CD4-positive, alpha-beta T cell (primary cell): ENCODE measurements around the gene SLC30A2. TPM values are rescaled to one million over a fixed set of nuclear protein-coding genes. Genes with fewer than 3 reads are reported as not detected.

Experiments used
- ATAC-seq: fragments of 200-7000 bp; cut with Tn5 transposase; one replicate; pipeline ENCODE4 v1.10.0; 2022; ENCODE audit warnings: mild to moderate bottlenecking; ENCODE audit not compliant: poor library complexity
- CTCF ChIA-PET: fragments of 350-600 bp; sonication (Branson Sonifier 250); formaldehyde crosslinking; loops from one replicate; lab custom pipeline; 2021; ENCODE audit warnings: antibody characterized with exemption, inconsistent platforms; lab: Charles Lee
- POLR2A ChIA-PET: fragments of 350-600 bp; sonication (Branson Sonifier 250); formaldehyde crosslinking; loops from one replicate; lab custom pipeline; 2021; ENCODE audit warnings: antibody characterized with exemption, inconsistent platforms; lab: Charles Lee
- DNase-seq, 14 experiments: peaks; one replicate each; pipeline ENCODE4 v3.0.0-alpha.2; 2013 to 2020; ENCODE audit warnings: mixed read lengths in 2 of 14
- H3K27ac ChIP-seq, 2 donors: one replicate each; pipeline versions ENCODE4 v1.5.1 to v1.7.0; 2013; ENCODE audit warnings: low read length in 2 of 2, low read depth in 1 of 2, mild to moderate bottlenecking in 1 of 2
- H3K27me3 ChIP-seq, 2 experiments: 1 replicate in 1 of 2; 2 replicates in 1 of 2; pipeline versions ENCODE4 v1.6.1 to v1.7.0; 2013; ENCODE audit warnings: low read length in 2 of 2, control low read depth in 1 of 2, mild to moderate bottlenecking in 1 of 2, moderate library complexity in 1 of 2; ENCODE audit not compliant: insufficient read depth in 2 of 2, control insufficient read depth in 1 of 2
- H3K36me3 ChIP-seq: one replicate; pipeline ENCODE4 v1.6.1; 2013; ENCODE audit warnings: low read length, control low read depth; ENCODE audit not compliant: insufficient read depth
- H3K4me1 ChIP-seq: one replicate; pipeline ENCODE4 v1.6.1; 2013; ENCODE audit warnings: low read length, control low read depth; ENCODE audit not compliant: insufficient read depth
- H3K4me3 ChIP-seq: one replicate; pipeline ENCODE4 v1.5.1; 2013; ENCODE audit warnings: mild to moderate bottlenecking, low read length, moderate library complexity
- H3K9me3 ChIP-seq, 2 experiments: 1 replicate in 1 of 2; 2 replicates in 1 of 2; pipeline versions ENCODE4 v1.6.1 to v1.7.0; 2013; ENCODE audit warnings: low read length in 2 of 2, mild to moderate bottlenecking in 2 of 2, control low read depth in 1 of 2, moderate library complexity in 1 of 2; ENCODE audit not compliant: control insufficient read depth in 1 of 2, insufficient read depth in 1 of 2
- H3K27ac Mint-ChIP-seq: one replicate; pipeline ENCODE4 v1.8.0; 2020; ENCODE audit warnings: mixed read lengths
- H3K27me3 Mint-ChIP-seq: one replicate; pipeline ENCODE4 v1.8.0; 2021; ENCODE audit warnings: mixed read lengths
- H3K36me3 Mint-ChIP-seq: one replicate; pipeline ENCODE4 v1.8.0; 2021; ENCODE audit warnings: low read depth, mixed read lengths
- H3K4me1 Mint-ChIP-seq: one replicate; pipeline ENCODE4 v1.8.0; 2021; ENCODE audit warnings: low read depth, mixed read lengths
- H3K4me3 Mint-ChIP-seq: one replicate; pipeline ENCODE4 v1.8.0; 2020; ENCODE audit warnings: mild to moderate bottlenecking, mixed read lengths
- H3K9me3 Mint-ChIP-seq: one replicate; pipeline ENCODE4 v1.8.0; 2020; ENCODE audit warnings: mixed read lengths
- intact Hi-C, 2 experiments: fragments of 100-400 bp; cut with DNase I in 1 of 2; cut with micrococcal nuclease in 1 of 2; formaldehyde crosslinking; loops; one replicate each; pipeline versions ENCODE4 v1.15.1 to v1.9.0; 2023 to 2025; cut with DNase I, micrococcal nuclease
- total RNA-seq, 174 experiments: library from RNA in 2 of 174; stranded (reverse) in 2 of 174; gene quantifications; one replicate each; pipeline ENCODE4 v1.2.3 and lab custom pipeline; 2021 to 2026
- TF ChIP-seq, protein P1 (sequence below): fragments of 200-600 bp; IDR thresholded peaks from one replicate; pipeline ENCODE4 v1.8.0; 2022; ENCODE audit warnings: antibody characterized with exemption, mild to moderate bottlenecking

The SLC30A2 gene
- total RNA-seq, 2 experiments from 2014 or later = not detected

DNA sequence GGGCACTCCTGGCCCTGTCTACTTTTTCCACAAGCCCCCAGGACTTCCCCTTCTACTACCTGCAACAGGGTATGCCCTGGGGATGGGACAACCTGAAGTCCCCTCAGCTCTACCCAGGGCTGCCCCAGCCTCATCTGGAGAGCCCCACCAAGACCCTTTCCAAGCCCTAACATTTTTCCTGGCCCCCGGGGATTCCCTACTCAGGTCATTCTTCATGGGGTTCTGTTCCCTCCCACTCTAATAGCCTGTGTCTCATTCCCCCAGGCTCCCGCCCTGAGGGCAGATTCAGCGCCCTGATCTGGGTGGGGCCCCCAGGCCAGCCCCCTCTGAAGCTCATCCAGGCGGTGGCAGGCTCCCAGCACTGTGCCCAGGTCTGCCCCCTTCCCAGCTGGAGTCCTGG lies 14.7 kb downstream of the SLC30A2 start:
- POLR2A ChIA-PET = no interaction called here
- H3K4me1 Mint-ChIP-seq = peaks cover 17% of the 10 kb centered on the region
- ATAC-seq = no peak

DNA sequence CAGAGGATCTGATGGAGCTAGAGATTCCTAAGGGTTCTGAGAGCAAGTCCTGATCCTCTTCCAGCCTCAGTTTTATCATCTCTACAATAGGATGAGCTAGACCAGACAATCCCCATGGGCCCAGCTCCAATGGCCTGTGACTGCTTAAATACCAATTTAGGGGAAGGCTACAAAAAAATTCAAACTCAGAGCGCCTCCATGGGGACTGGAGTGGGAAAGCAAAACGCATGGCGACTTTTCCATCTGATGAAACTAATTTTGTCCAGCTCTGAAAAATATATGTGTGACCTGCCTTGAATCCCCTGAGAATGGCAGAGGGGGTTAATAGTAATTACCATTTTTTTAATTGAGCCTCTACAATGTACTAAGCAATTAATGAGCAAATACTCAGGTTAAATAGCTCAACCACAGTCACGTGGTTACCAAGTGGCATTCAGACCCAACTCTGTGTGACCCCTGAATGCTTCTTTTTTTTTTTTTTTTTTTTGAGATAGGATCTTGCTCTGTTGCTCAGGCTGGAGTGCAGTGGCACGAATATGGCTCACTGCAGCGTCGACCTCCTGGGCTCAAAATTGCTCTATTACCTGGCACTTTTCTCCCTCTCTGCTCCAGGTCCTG lies 15.9 kb downstream of the SLC30A2 start:
- ChIA-PET CTCF (no interaction called here), POLR2A (no interaction called here)
- no peak overlapping the region for H3K27ac ChIP-seq
- H3K27me3 Mint-ChIP-seq = no peaks in the 10 kb centered on the region
- intact Hi-C loops = loop anchor here in 1 of 2 experiments (10.0 kb wide), 1 partner anchor 385 kb away; the partner anchor contains the start of gene LIN28A
- H3K9me3 Mint-ChIP-seq = no peaks in the 10 kb centered on the region
- peaks cover 0 to 2% of the 10 kb centered on the region in 2 experiments for H3K27me3 ChIP-seq
- no peaks in the 10 kb centered on the region for H3K36me3 Mint-ChIP-seq
- no peaks in the 10 kb centered on the region for H3K36me3 ChIP-seq
- H3K4me3 ChIP-seq = no peak overlapping the region
- ATAC-seq (no peak), DNase-seq (no peak)
- H3K27ac Mint-ChIP-seq = no peak overlapping the region
- no peak overlapping the region for H3K4me3 Mint-ChIP-seq
- H3K4me1 ChIP-seq = peaks cover 7% of the 10 kb centered on the region
- H3K4me1 Mint-ChIP-seq = peaks cover 7% of the 10 kb centered on the region
- TF ChIP-seq, protein P1, sequence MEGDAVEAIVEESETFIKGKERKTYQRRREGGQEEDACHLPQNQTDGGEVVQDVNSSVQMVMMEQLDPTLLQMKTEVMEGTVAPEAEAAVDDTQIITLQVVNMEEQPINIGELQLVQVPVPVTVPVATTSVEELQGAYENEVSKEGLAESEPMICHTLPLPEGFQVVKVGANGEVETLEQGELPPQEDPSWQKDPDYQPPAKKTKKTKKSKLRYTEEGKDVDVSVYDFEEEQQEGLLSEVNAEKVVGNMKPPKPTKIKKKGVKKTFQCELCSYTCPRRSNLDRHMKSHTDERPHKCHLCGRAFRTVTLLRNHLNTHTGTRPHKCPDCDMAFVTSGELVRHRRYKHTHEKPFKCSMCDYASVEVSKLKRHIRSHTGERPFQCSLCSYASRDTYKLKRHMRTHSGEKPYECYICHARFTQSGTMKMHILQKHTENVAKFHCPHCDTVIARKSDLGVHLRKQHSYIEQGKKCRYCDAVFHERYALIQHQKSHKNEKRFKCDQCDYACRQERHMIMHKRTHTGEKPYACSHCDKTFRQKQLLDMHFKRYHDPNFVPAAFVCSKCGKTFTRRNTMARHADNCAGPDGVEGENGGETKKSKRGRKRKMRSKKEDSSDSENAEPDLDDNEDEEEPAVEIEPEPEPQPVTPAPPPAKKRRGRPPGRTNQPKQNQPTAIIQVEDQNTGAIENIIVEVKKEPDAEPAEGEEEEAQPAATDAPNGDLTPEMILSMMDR = no peak
- no peaks in the 10 kb centered on the region for H3K9me3 ChIP-seq

More for the DNA sequence above, 14.7 kb downstream of the SLC30A2 start:
- TF ChIP-seq, protein P1 = no peak
- Mint-ChIP-seq H3K4me3 (no peak overlapping the region), H3K27me3 (no peaks in the 10 kb centered on the region), H3K36me3 (no peaks in the 10 kb centered on the region), H3K9me3 (no peaks in the 10 kb centered on the region), H3K27ac (no peak overlapping the region)
- peaks cover 0 to 2% of the 10 kb centered on the region in 2 experiments for H3K27me3 ChIP-seq
- H3K36me3 ChIP-seq = no peaks in the 10 kb centered on the region
- no peak overlapping the region for H3K4me3 ChIP-seq
- intact Hi-C loops = loop anchor here in 1 of 2 experiments (10.0 kb wide), 1 partner anchor 384 kb away; the partner anchor contains the start of gene LIN28A
- CTCF ChIA-PET = no interaction called here
- H3K9me3 ChIP-seq = no peaks in the 10 kb centered on the region
- no peak overlapping the region for H3K27ac ChIP-seq
- H3K4me1 ChIP-seq = peaks cover 19% of the 10 kb centered on the region
- DNase-seq = no peak

DNA sequence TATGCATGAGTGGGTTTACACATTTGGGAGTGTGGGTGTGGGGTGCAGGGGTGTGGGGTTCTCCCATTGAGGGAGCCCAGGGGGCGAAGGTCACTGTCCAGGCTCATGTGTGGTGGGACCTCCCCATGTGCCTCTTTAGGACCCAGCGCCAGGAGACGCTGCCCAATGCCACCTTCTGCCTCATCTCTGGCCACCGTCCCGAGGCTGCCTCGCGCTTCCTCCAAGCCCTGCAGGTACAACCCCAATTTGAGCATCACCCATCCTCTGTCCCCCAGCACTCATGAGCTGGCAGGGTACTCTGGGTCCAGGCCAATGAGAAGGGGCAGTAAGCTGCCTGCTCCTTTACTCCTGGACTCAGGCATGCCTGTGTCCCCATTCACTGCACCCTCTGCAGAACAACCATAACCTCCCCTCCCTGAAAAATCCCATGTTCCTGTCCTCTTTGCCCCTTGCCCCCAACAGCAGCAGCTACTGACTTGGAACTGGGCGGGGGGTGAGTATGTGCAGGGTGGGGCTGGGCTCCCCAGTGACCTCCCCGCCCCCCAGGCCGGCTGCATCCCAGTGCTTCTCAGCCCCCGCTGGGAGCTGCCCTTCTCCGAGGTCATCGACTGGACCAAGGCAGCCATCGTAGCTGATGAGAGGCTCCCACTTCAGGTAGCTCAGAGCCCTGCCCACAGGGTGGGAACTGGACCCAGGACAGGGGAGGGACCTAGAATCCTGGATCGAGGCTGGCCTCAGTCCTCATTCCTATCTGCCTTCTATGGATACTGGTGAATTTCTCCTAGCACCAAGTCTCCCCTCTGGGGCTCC lies 16.7 kb downstream of the SLC30A2 start:
- Mint-ChIP-seq H3K4me1 (no peaks in the 10 kb centered on the region), H3K36me3 (no peaks in the 10 kb centered on the region), H3K9me3 (no peaks in the 10 kb centered on the region), H3K4me3 (no peak overlapping the region), H3K27me3 (no peaks in the 10 kb centered on the region), H3K27ac (no peak overlapping the region)
- POLR2A ChIA-PET = no interaction called here
- TF ChIP-seq, protein P1 = no peak
- H3K4me3 ChIP-seq = no peak overlapping the region
- intact Hi-C loops = no loop called here
- H3K27ac ChIP-seq = no peak overlapping the region
- no peaks in the 10 kb centered on the region for H3K9me3 ChIP-seq
- H3K27me3 ChIP-seq = peaks cover 0 to 2% of the 10 kb centered on the region in 2 experiments
- no peaks in the 10 kb centered on the region for H3K36me3 ChIP-seq
- DNase-seq = no peak
- ATAC-seq = no peak
- no peaks in the 10 kb centered on the region for H3K4me1 ChIP-seq
- CTCF ChIA-PET = no interaction called here
